Mucosa of stomach (tissue), 1 donor: ENCODE results near the gene RNF34.

Experiments
- H3K27me3 ChIP-seq: one replicate; pipeline ENCODE4 v1.7.0; 2013; ENCODE audit warnings: mild to moderate bottlenecking, low read length; ENCODE audit not compliant: control insufficient read depth, insufficient read depth
- H3K36me3 ChIP-seq: one replicate; pipeline ENCODE4 v1.7.0; 2013; ENCODE audit warnings: low read length; ENCODE audit not compliant: control insufficient read depth, insufficient read depth
- H3K4me1 ChIP-seq: one replicate; pipeline ENCODE4 v1.7.0; 2013; ENCODE audit warnings: mild to moderate bottlenecking, low read length; ENCODE audit not compliant: control insufficient read depth, insufficient read depth
- H3K4me3 ChIP-seq: one replicate; pipeline ENCODE4 v1.7.0; 2013; ENCODE audit warnings: low read length
- H3K9ac ChIP-seq: one replicate; pipeline ENCODE4 v1.7.0; 2013; ENCODE audit warnings: mild to moderate bottlenecking, low read length, moderate library complexity
- H3K9me3 ChIP-seq: one replicate; pipeline ENCODE4 v1.7.0; 2013; ENCODE audit warnings: mild to moderate bottlenecking, low read length, moderate library complexity; ENCODE audit not compliant: control insufficient read depth
- donor health status: Pancreatic carcinoma.

Gene RNF34, protein sequence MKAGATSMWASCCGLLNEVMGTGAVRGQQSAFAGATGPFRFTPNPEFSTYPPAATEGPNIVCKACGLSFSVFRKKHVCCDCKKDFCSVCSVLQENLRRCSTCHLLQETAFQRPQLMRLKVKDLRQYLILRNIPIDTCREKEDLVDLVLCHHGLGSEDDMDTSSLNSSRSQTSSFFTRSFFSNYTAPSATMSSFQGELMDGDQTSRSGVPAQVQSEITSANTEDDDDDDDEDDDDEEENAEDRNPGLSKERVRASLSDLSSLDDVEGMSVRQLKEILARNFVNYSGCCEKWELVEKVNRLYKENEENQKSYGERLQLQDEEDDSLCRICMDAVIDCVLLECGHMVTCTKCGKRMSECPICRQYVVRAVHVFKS

GRCh38 chr12:121399391-121400331 lies at the start of gene RNF34:
Gene RNF34 (plus strand): TSS chr12:121400118. CDS start chr12:121400213, 95 bp downstream.
- Histone ChIP-seq H3K4me3 (peak within 1 kb of the TSS; percentile 96), H3K4me1 (peaks cover 7% of the 10 kb centered on the region), H3K9ac (peak within 1 kb of the TSS; percentile 95), H3K36me3 (no peaks in the 10 kb centered on the region), H3K27me3 (no peaks in the 10 kb centered on the region), H3K9me3 (no peaks in the 10 kb centered on the region)

- Histone ChIP-seq H3K4me3 (peak within 1 kb of the TSS; percentile 88), H3K9me3 (no peaks in the 10 kb centered on the region), H3K27me3 (no peaks in the 10 kb centered on the region), H3K9ac (peak within 1 kb of the TSS; percentile 92), H3K36me3 (no peaks in the 10 kb centered on the region), H3K4me1 (peaks cover 5% of the 10 kb centered on the region)
Measured at GRCh38 chr12:121351820-121352681, 47.9 kb upstream of the RNF34 start, which contains the start of gene ANAPC5. Gene ANAPC5 (minus strand): TSS chr12:121352411. CDS start chr12:121352340, 71 bp downstream.

GRCh38 chr12:121352682-121353018 lies 47.3 kb upstream of the RNF34 start:
- no peaks in the 10 kb centered on the region for H3K36me3 ChIP-seq
- no peaks in the 10 kb centered on the region for H3K9me3 ChIP-seq
- H3K27me3 ChIP-seq: no peaks in the 10 kb centered on the region
- H3K4me1 ChIP-seq: peaks cover 5% of the 10 kb centered on the region
- H3K4me3 ChIP-seq: peak overlapping the region; percentile 14
- H3K9ac ChIP-seq: peak overlapping the region; percentile 92

DNA sequence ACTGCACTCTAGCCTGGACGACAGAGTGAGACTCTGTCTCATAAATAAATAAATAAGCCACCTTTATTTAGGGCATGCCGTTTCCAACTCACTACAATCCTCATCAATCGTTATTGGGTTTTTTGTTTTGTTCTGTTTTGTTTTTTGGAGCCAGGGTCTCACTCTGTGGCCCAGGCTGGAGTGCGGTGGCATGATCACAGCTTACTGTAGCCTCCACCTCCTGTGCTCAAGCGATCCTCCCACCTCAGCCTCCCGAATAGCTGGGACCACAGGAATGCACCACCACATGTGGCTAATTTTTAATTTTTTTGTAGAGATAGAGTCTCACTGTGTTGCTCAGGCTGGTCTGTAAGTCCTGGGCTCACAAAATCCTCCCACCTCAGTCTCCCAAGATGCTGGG lies 44.1 kb upstream of the RNF34 start:
- Histone ChIP-seq H3K27me3 (no peaks in the 10 kb centered on the region), H3K4me1 (peaks cover 3% of the 10 kb centered on the region), H3K9ac (no peak overlapping the region), H3K4me3 (no peak overlapping the region), H3K36me3 (no peaks in the 10 kb centered on the region), H3K9me3 (no peaks in the 10 kb centered on the region)

DNA sequence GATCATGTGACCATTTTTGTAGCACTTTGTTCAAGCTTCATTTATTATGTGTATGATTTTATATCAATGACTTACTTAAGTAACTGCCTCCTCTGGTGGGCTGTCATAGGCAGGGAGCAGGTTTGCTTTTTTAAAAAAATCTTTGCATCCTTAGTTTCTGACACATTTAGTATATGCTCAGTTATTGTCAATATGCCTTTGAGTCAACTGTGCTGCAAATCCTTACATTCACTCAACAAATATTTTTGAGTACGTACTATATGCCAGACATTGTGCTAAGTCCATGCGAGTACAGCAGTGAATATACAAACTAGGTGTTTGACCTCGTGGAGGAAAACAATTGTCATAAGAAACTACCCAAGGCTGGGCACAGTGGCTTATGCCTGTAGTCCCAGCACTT lies 43.3 kb upstream of the RNF34 start:
- no peaks in the 10 kb centered on the region for H3K4me1 ChIP-seq
- H3K36me3 ChIP-seq: no peaks in the 10 kb centered on the region
- H3K9me3 ChIP-seq: no peaks in the 10 kb centered on the region
- no peak overlapping the region for H3K4me3 ChIP-seq
- H3K27me3 ChIP-seq: no peaks in the 10 kb centered on the region
- no peak overlapping the region for H3K9ac ChIP-seq

GRCh38 chr12:121357331-121357730 lies 42.6 kb upstream of the RNF34 start:
- Histone ChIP-seq H3K4me1 (no peaks in the 10 kb centered on the region), H3K27me3 (no peaks in the 10 kb centered on the region), H3K4me3 (no peak overlapping the region), H3K9ac (no peak overlapping the region), H3K9me3 (no peaks in the 10 kb centered on the region), H3K36me3 (no peaks in the 10 kb centered on the region)

- no peaks in the 10 kb centered on the region for H3K36me3 ChIP-seq
- no peaks in the 10 kb centered on the region for H3K9me3 ChIP-seq
- H3K4me3 ChIP-seq: no peak overlapping the region
- H3K9ac ChIP-seq: no peak overlapping the region
- H3K4me1 ChIP-seq: no peaks in the 10 kb centered on the region
- H3K27me3 ChIP-seq: no peaks in the 10 kb centered on the region
Measured at GRCh38 chr12:121358073-121358472, 41.8 kb upstream of the RNF34 start.

GRCh38 chr12:121364683-121365121 lies 35.2 kb upstream of the RNF34 start:
- Histone ChIP-seq H3K36me3 (no peaks in the 10 kb centered on the region), H3K9ac (no peak overlapping the region), H3K4me3 (no peak overlapping the region), H3K27me3 (peaks cover 7% of the 10 kb centered on the region), H3K9me3 (no peaks in the 10 kb centered on the region), H3K4me1 (no peaks in the 10 kb centered on the region)

DNA sequence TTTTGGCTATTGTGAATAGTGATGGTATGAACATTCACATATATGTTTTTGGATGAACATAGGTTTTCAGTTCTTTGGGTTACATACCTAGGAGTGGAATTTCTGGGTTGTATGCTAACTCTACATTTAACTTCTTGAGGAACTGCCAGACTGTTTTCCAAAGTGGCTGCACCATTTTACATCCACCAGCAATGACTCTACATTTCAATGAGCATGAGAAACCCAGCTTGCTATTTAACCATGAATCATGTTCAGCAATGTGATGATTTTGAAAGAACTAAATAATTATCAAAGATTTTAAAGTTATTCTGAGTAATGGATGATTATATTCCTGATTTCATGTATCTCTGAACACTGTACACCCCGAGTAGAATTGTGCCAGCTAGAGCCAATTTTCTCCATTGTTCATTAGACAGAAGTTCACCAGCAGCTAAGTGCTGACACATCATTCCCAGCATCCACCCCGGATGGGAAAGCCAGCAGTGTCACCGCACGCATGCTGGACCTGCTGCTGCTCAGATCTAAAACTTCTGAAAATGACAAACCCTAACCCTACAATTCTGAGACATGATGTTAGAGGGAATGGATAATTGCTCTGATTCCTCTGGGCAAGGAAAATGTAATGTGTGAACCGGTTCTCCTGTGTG lies 34.4 kb upstream of the RNF34 start:
- peaks cover 7% of the 10 kb centered on the region for H3K27me3 ChIP-seq
- H3K9me3 ChIP-seq: no peaks in the 10 kb centered on the region
- H3K36me3 ChIP-seq: no peaks in the 10 kb centered on the region
- no peak overlapping the region for H3K9ac ChIP-seq
- H3K4me3 ChIP-seq: no peak overlapping the region
- no peaks in the 10 kb centered on the region for H3K4me1 ChIP-seq

- Histone ChIP-seq H3K4me1 (no peaks in the 10 kb centered on the region), H3K9me3 (no peaks in the 10 kb centered on the region), H3K9ac (no peak overlapping the region), H3K27me3 (peaks cover 7% of the 10 kb centered on the region), H3K4me3 (no peak overlapping the region), H3K36me3 (no peaks in the 10 kb centered on the region)
Measured at GRCh38 chr12:121366063-121366459, 33.9 kb upstream of the RNF34 start.

DNA sequence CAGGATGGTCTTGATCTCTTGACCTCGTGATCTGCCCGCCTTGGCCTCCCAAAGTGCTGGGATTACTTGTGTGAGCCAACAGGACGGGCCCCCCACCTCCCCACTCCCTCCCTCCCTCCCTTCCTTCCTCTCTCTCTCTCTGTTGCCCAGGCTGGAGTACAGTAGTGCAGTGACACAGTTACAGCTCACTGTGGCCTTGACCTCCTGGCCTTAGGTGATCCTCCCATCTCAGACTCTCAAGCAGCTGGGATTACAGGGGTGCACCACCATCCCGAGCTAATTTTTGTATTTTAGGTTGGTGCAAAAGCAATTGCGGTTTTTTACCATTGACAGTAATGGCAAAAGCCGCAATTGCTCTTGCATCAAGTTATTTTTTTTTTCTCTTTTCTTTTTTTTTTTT lies 28.5 kb upstream of the RNF34 start:
- Histone ChIP-seq H3K4me1 (peaks cover under 1% of the 10 kb centered on the region), H3K9me3 (no peaks in the 10 kb centered on the region), H3K36me3 (no peaks in the 10 kb centered on the region), H3K9ac (no peak overlapping the region), H3K4me3 (no peak overlapping the region), H3K27me3 (no peaks in the 10 kb centered on the region)
